ENCODE measurements around the gene SENP8. TPM values are rescaled to one million over a fixed set of nuclear protein-coding genes. Genes with fewer than 3 reads are reported as not detected.

Gene SENP8
- total and polyA plus RNA-seq, 2 of the 4 experiments (the other 2 are of a cell fraction): 1.6 to 2.9 TPM

GRCh38 chr15:72086010-72086697 lies 32.0 kb upstream of the SENP8 start:
- TF ChIP-seq CTCF (conservative IDR thresholded peaks at IDR 0.05; ENCODE audit: low read depth, low read length) (no peak), SMC3 (IDR thresholded peaks at IDR 0.05; ENCODE audit: low read depth, low read length) (no peak), RAD21 (IDR thresholded peaks at IDR 0.05; ENCODE audit: low read length) (no peak), FOS (IDR thresholded peaks at IDR 0.05; ENCODE audit: low read depth, low read length) (no peak), RCOR1 (IDR thresholded peaks at IDR 0.05; ENCODE audit: insufficient replicate concordance, low read length) (no peak), MAFK (IDR thresholded peaks at IDR 0.05; ENCODE audit: low read depth, low read length) (no peak), POLR2A (IDR thresholded peaks at IDR 0.05; ENCODE audit: low read depth, low read length) (no peak), RFX5 (IDR thresholded peaks at IDR 0.05; ENCODE audit: low read depth, low read length) (no peak), BHLHE40 (IDR thresholded peaks at IDR 0.05; ENCODE audit: low read depth, low read length) (no peak), MAZ (IDR thresholded peaks at IDR 0.05; ENCODE audit: borderline replicate concordance, low read depth, low read length) (no peak), ELK1 (IDR thresholded peaks at IDR 0.05; ENCODE audit: borderline replicate concordance, low read depth, low read length) (no peak)
- H3K27me3 ChIP-seq (ENCODE audit: control insufficient read depth, insufficient read depth, low read length): no peaks in the 10 kb centered on the region
- ATAC-seq (ENCODE audit: low read depth) (no peak), DNase-seq (no peak)
- CTCF ChIA-PET: no interaction called here
- no peak overlapping the region for H3K4me3 ChIP-seq (ENCODE audit: insufficient read depth, low read depth, low read length)
- H3K18ac ChIP-seq (ENCODE audit: low read depth, low read length): no peak overlapping the region
- H3K79me1 ChIP-seq (ENCODE audit: low read depth in 1 of 2, low read length in 2 of 2): peaks cover 7 to 34% of the 10 kb centered on the region in 2 experiments; a peak in 3 of 4 replicates
- no peak overlapping the region for H2AFZ ChIP-seq (replicated peaks; ENCODE audit: low read length, poor library complexity)
- H3K9me3 ChIP-seq (ENCODE audit: control insufficient read depth, insufficient read depth, low read length): no peaks in the 10 kb centered on the region; the same call in 1 of the 2 replicates
- BruUV-seq (replicated peaks): no TSS peak
- H4K20me1 ChIP-seq (ENCODE audit: insufficient read depth, low read length): peaks cover 9% of the 10 kb centered on the region
- no peak overlapping the region for H3K9ac ChIP-seq (ENCODE audit: low read depth, low read length)
- H3K36me3 ChIP-seq (ENCODE audit: control insufficient read depth, insufficient read depth, low read length): peaks cover 2% of the 10 kb centered on the region; the same call in 1 of the 2 replicates
- no peak overlapping the region for H4K8ac ChIP-seq (ENCODE audit: low read depth in 2 of 2, low read length in 2 of 2)
- H3K23ac ChIP-seq (ENCODE audit: low read depth, low read length): no peak overlapping the region
- intact Hi-C loops (cut with micrococcal nuclease): no loop called here
- H3K9me1 ChIP-seq (ENCODE audit: insufficient read depth, low read length): peaks cover 12% of the 10 kb centered on the region; the same call in 1 of the 2 replicates
- H3K56ac ChIP-seq (ENCODE audit: extremely low read depth, insufficient read depth, low read length): no peak overlapping the region
- no peaks in the 10 kb centered on the region for H3K4me1 ChIP-seq (ENCODE audit: control insufficient read depth, insufficient read depth, low read length)
- WGBS, 2 experiments (ENCODE audit: extremely low coverage in 2 of 2, insufficient read length in 1 of 2): 97% methylated on average over 8 of the region's 11 CpGs; no CpG with 5 or more reads in 1 of the 2 experiments
- in situ Hi-C loops (cut with MboI; ENCODE audit: low sequenced_read_pairs): no loop called here
- H3K14ac ChIP-seq (replicated peaks; ENCODE audit: low read depth, low read length): no peak overlapping the region
- H2BK20ac ChIP-seq (ENCODE audit: low read depth, low read length): no peak overlapping the region
- H2BK120ac ChIP-seq (ENCODE audit: low read depth, low read length): no peak overlapping the region
- H4K5ac ChIP-seq (ENCODE audit: low read depth, low read length): no peak overlapping the region
- POLR2A ChIA-PET (ENCODE audit: unreplicated experiment): no interaction called here
- H2AK9ac ChIP-seq (replicated peaks; ENCODE audit: low read depth, low read length, poor library complexity): no peak overlapping the region
- no peak overlapping the region for H3K4ac ChIP-seq (ENCODE audit: low read depth, low read length)
- no peak overlapping the region for H4K91ac ChIP-seq (ENCODE audit: insufficient read depth, low read depth, low read length)
- H2BK15ac ChIP-seq (ENCODE audit: low read depth, low read length): no peak overlapping the region
- no peak overlapping the region for H3K27ac ChIP-seq (ENCODE audit: insufficient read depth, low read length)
- no peak overlapping the region for H2BK5ac ChIP-seq (ENCODE audit: low read depth, low read length, poor library complexity, severe bottlenecking)
- H2AK5ac ChIP-seq (ENCODE audit: low read depth, low read length): no peak overlapping the region
- dilution Hi-C loops (cut with HindIII; ENCODE audit: low sequenced_read_pairs, unreplicated experiment): no loop called here
- H3K4me2 ChIP-seq (ENCODE audit: low read depth, low read length): no peak overlapping the region

All from IMR-90 (cell line).